Upper lobe of left lung (tissue), 4 donors: Measurements from ENCODE around the gene CTLA4.

Experiments
- EP300 ChIP-seq, 4 donors: sonication (generic); formaldehyde crosslinking; IDR thresholded peaks; one replicate each; pipeline ENCODE4 v1.5.1; 2017; ENCODE audit warnings: antibody characterized with exemption in 4 of 4, control low read depth in 2 of 4
- POLR2A ChIP-seq, 4 donors: fragments of 450-650 bp; IDR thresholded peaks; one replicate each; pipeline ENCODE4 v1.5.1; 2016 to 2017; ENCODE audit warnings: antibody characterized with exemption in 4 of 4, mild to moderate bottlenecking in 2 of 4
- POLR2AphosphoS5 ChIP-seq, 2 donors: sonication (generic); formaldehyde crosslinking; IDR thresholded peaks; one replicate each; pipeline ENCODE4 v1.5.1; 2017; ENCODE audit warnings: antibody characterized with exemption in 2 of 2
- TF ChIP-seq, protein P1 (sequence below), 6 experiments: fragments of 450-650 bp in 4 of 6; fragments of 200-600 bp in 2 of 6; sonication (generic) in 2 of 6; IDR thresholded peaks; one replicate each; pipeline ENCODE4 v1.5.1; 2016 to 2019; ENCODE audit warnings: antibody characterized with exemption in 6 of 6

DNA sequence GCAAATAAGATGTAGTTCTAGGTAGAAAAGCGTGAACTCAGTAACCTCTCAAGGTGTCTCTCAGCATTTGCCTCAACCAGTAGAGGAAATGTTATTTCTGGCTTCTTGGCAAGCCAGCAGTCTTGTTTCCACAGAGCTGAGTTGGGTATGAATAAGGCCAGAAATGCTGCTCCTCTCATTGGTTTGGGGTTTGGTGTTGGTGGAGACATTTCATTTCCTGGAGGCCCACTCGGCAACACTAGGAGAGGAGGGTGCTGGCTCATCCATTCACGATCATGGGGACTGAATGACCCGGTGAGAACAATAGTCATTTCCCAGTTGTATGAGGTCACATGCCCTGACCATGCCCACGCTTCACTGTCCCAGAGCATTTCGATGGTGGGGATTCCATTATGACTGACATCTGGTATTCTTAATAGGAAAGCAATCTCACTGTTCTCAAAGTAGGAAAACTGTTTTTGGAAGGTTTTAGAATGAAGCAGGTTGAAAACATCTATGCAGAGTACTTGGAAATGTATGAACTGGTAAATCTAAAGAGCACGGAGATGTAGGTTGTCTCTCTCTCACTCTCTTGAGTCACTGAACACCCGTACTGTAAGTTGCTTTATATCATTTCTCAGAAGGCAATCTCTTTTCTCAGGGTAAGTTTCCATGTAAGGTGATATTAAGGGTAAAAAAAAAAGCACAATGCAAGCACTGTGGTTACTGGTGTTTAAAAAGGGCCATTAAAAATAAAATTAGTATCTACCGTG lies 37.1 kb upstream of the CTLA4 start:
- TF ChIP-seq, protein P1, sequence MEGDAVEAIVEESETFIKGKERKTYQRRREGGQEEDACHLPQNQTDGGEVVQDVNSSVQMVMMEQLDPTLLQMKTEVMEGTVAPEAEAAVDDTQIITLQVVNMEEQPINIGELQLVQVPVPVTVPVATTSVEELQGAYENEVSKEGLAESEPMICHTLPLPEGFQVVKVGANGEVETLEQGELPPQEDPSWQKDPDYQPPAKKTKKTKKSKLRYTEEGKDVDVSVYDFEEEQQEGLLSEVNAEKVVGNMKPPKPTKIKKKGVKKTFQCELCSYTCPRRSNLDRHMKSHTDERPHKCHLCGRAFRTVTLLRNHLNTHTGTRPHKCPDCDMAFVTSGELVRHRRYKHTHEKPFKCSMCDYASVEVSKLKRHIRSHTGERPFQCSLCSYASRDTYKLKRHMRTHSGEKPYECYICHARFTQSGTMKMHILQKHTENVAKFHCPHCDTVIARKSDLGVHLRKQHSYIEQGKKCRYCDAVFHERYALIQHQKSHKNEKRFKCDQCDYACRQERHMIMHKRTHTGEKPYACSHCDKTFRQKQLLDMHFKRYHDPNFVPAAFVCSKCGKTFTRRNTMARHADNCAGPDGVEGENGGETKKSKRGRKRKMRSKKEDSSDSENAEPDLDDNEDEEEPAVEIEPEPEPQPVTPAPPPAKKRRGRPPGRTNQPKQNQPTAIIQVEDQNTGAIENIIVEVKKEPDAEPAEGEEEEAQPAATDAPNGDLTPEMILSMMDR (IDR thresholded peaks at IDR 0.05), result no peak
- TF ChIP-seq POLR2A (IDR thresholded peaks at IDR 0.05), result no peak
- no peak for TF ChIP-seq EP300 (IDR thresholded peaks at IDR 0.05)
- no peak for TF ChIP-seq POLR2AphosphoS5 (IDR thresholded peaks at IDR 0.05)
